Loucy (cell line): ENCODE measurements around the gene EXOSC6.
"Not testable (repeated sequence)": the region's sequence is repeated elsewhere in the genome, so short reads cannot be mapped to it uniquely, and the experiment has no call there.

Experiments
- CTCF ChIP-seq: fragments of 200-600 bp; sonication (generic); conservative IDR thresholded peaks from 2 replicates; pipeline ENCODE4 v1.5.1; 2014; ENCODE audit warnings: mild to moderate bottlenecking, antibody characterized with exemption, low read length
- EZH2phosphoT487 ChIP-seq: fragments of 200-600 bp; IDR thresholded peaks from 2 replicates; pipeline ENCODE4 v1.6.1; 2018; ENCODE audit warnings: antibody characterized with exemption, mild to moderate bottlenecking, moderate library complexity, borderline replicate concordance

GRCh38 chr16:70198666-70199065, 53.1 kb downstream of the EXOSC6 start:
- not testable (repeated sequence) for TF ChIP-seq CTCF, EZH2phosphoT487
